GM18498 (cell line): ENCODE measurements around the gene CCDC184.
"Not testable (repeated sequence)": the region's sequence is repeated elsewhere in the genome, so short reads cannot be mapped to it uniquely, and the experiment has no call there.

Source experiments
- ATAC-seq: cut with Tn5 transposase; IDR thresholded peaks from one replicate; pipeline ENCODE4 v1.9.1; 2021; ENCODE audit warnings: mild to moderate bottlenecking, moderate library complexity; ENCODE audit not compliant: unreplicated experiment

Gene CCDC184

DNA sequence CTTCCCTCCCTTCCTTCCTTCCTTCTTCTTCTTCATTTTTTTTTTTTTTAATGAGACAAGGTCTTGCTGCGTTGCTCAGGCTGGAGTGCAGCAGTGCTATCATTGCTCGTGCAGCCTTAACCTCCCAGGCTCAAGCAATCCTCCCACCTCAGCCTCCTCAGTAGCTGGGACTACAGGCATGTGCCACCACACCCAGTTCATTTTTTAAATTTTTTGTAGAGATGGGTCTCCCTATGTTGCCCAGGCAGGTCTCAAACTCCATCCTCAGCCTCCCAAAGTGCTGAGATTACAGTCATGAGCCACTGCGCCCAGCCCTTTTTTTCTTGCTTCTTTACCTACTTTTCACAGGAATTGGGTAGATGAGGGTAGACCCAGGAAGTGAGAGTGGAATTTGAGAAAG, 18.1 kb downstream of the CCDC184 start:
- ATAC-seq: no peak

DNA sequence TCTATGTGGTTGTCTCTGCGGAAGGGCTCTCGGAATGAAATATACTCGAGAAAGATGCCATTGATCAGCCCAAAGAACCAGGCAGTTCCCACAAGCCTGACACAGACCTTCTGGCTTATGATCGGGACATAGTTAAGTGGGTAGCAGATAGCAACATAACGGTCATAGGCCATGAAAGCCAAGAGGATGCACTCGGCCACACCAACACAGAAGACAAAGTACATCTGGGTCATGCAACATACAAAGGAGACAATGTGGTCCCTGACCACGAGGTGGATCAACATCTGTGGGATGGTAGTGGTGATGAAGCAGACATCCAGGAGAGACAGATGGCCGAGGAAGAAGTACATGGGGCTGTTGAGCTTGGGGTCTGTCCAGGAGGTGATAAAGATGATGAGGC, 19.3 kb downstream of the CCDC184 start:
- no peak for ATAC-seq

DNA sequence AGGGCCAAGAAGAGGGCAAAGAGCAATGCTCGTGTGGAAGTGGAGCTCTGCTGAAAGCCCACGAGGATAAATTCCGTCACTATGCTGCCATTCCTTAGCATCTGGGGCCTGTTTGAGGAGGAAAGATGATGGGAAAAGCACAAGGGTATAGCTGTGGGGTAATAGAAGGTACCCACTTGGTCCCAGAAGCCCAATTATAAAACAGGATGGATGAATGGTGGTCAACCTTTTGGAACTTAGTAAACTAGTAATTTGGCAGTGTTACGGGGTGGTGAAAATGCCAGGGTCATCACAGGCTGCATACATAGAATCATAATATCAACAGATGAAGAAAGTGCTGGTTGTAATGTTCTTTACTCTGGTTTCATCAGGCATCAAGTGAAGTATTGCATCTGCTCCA, 19.7 kb downstream of the CCDC184 start, which contains the start of gene OR10AD1:
OR10AD1 (minus strand) TSS at position 101 of the 400 bp plus-strand sequence; CDS start at position 101, 0 bp downstream.
- ATAC-seq: no peak

DNA sequence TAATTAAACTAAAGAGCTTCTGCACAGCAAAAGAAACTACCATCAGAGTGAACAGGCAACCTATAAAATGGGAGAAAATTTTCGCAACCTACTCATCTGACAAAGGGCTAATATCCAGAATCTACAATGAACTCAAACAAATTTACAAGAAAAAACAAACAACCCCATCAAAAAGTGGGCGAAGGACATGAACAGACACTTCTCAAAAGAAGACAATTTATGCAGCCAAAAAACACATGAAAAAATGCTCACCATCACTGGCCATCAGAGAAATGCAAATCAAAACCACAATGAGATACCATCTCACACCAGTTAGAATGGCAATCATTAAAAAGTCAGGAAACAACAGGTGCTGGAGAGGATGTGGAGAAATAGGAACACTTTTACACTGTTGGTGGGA, 26.1 kb downstream of the CCDC184 start:
- ATAC-seq: not testable (repeated sequence)

DNA sequence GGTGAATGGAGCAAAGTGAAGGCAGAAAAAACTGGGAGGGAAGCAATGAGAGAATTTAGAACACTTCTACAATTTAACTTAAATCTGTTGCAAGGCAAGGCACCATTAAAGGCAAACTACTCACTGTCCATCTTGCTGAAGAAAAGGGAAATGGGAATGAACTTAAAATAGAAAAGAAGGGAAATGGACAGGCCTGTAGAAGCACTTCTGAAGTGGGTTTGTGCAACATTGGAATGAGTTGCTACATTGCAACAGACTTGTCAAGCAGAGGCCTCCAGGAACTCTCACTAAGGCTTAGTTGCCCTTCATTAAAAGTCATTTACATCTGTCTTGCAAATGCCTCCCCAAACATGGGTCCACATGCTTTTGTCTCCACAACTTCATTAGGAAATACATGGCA, 33.3 kb downstream of the CCDC184 start:
- no peak for ATAC-seq

DNA sequence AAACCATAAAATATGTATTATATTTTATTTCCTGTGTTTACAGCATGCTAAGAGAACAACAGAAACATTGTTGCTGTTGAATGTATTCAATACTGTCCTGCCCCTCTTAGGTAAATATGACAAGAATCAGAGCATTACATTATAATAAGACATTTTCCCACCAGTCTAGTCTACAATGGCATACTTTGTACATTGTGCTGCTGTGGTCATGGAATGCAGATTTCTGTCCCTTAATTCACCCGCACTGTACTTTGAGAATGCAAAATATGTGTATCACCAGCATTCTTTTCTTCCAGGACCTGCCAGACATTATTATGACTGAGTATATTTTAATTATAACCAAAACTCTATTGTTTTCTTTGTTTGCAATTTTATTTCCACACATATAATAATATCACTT, 36.2 kb downstream of the CCDC184 start:
- no peak for ATAC-seq

DNA sequence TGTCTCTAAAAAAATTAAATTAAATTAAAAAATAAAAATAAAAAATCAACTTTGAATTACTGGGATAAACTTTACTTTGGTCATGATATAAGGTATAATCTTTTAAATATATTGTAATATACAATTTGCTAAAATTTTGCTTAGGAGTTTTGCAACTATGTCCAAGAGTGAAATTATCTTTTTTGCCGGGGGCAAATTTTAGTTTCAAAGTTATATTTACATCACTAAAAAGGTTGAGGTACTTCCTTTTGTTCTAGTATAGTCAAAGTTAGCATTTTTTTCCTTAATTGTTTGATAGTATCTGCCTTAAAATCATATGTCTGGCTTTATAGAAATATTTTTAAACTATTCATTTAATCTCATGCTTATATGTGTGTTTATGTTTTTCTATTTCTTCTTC, 37.3 kb downstream of the CCDC184 start:
- ATAC-seq: no peak

DNA sequence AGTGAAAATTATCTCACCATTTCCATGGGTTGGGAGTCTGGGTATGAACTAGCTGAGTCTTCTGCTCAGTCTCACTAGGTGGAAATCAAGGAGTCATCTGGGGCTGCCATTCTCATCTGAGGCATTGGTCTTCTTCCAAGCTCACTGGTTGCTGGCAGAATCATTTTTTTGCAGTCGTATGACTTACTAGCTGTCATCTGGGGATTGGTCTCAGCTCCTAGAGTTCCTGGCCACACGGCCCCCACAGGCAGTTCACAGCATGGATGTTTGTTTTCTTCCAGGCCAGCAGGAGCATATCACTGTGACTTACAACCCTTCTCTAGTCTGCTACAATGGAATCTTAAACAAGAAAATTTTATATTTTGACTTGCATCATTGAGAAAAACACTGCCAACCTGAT, 38.2 kb downstream of the CCDC184 start:
- no peak for ATAC-seq

DNA sequence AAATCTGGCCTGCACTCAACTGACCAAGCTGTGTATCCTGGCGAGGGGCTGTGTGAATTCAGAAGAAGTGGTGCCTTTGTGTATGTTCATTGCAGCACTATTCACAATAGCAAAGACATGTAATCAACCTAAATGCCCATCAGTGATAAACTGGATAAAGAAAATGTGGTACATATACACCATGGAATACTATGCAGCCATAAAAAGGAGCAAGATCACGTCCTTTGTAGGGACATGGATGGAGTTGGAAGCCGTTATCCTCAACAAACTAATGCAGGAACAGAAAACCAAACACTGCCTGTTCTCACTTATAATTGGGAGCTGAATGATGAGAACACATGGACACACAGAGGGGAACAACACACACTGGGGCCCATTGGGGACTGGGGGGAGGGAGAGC, 41.1 kb downstream of the CCDC184 start:
- not testable (repeated sequence) for ATAC-seq

DNA sequence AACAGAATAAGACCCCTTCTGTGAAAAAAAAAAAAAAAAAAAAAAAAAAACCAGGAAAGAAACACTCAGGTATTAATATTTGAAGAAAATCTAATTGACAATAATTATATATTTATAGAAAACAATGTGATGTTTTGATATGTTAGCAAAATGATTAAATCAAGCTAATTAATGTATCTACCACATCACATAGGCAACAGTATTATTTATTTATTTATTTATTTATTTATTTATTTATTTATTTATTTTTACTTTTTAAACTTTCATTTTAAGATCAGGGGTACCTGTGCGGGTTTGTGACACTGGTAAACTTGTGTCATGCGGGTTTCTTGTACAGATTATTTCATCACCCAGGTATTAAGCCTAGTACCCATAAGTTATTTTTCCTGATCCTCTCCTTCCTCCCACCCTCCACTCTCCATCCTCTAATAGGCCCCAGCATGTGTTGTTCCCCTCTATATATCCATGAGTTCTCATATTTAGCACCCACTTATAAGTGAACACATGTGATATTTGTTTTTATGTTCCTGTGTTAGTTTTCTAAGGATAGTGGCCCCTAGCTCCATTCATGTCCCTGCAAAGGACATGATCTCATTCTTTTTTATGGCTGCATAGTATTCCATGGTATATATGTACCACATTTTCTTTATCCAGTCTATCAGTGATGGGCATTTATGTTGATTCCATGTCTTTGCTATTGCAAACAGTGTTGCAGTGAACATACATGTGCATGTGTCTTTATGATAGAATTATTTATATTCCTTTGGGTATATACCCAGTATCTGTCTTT, 47.9 kb downstream of the CCDC184 start:
- ATAC-seq: not testable (repeated sequence)
